GM12878 (cell line): ENCODE measurements around the gene CD84. TPM values are rescaled to one million over a fixed set of nuclear protein-coding genes. Genes with fewer than 3 reads are reported as not detected.
A peak's percentile ranks its signal among the peaks of the same experiment; 100 is the strongest.

Source experiments
- BCL3 ChIP-seq: IDR thresholded peaks from 2 replicates; pipeline ENCODE4 v1.6.1; 2011; ENCODE audit warnings: borderline replicate concordance, low read depth, mild to moderate bottlenecking, moderate library complexity, low read length; ENCODE audit not compliant: insufficient read depth, poor library complexity, severe bottlenecking
- CEBPZ ChIP-seq: fragments of 150-350 bp; IDR thresholded peaks from 2 replicates; pipeline ENCODE4 v1.6.1; 2016; ENCODE audit warnings: low read depth, low read length
- CHD1 ChIP-seq: IDR thresholded peaks from 2 replicates; pipeline ENCODE4 v1.6.1; 2012; ENCODE audit warnings: low read depth, low read length, improper control_type of control experiment
- CREM ChIP-seq: IDR thresholded peaks from 2 replicates; pipeline ENCODE4 v1.6.1; 2014; ENCODE audit warnings: antibody characterized with exemption, low read depth
- HCFC1 ChIP-seq: fragments of 150-350 bp; IDR thresholded peaks from 2 replicates; pipeline ENCODE4 v1.6.1; 2014; ENCODE audit warnings: low read length
- IKZF2 ChIP-seq, 2 experiments: fragments of 450-650 bp; IDR thresholded peaks; 2 replicates each; pipeline ENCODE4 v1.6.1; 2017; ENCODE audit warnings: mild to moderate bottlenecking in 2 of 2, moderate library complexity in 2 of 2
- IRF3 ChIP-seq: fragments of 450-650 bp; IDR thresholded peaks from 2 replicates; pipeline ENCODE4 v1.6.1; 2014; ENCODE audit warnings: mild to moderate bottlenecking
- MTA2 ChIP-seq: fragments of 450-650 bp; IDR thresholded peaks from 2 replicates; pipeline ENCODE4 v1.6.1; 2016; ENCODE audit warnings: low read depth, mild to moderate bottlenecking, moderate library complexity
- NFYB ChIP-seq: IDR thresholded peaks from 2 replicates; pipeline ENCODE4 v1.6.1; 2011; ENCODE audit warnings: low read depth, mild to moderate bottlenecking, low read length, improper control_type of control experiment, moderate library complexity; ENCODE audit not compliant: insufficient read depth
- NKRF ChIP-seq: fragments of 450-650 bp; conservative IDR thresholded peaks from 2 replicates; pipeline ENCODE4 v1.6.1; 2017; ENCODE audit warnings: mild to moderate bottlenecking, moderate library complexity
- PKNOX1 ChIP-seq: fragments of 450-650 bp; IDR thresholded peaks from 2 replicates; pipeline ENCODE4 v1.6.1; 2016; ENCODE audit warnings: mild to moderate bottlenecking
- RAD21 ChIP-seq: IDR thresholded peaks from 2 replicates; pipeline ENCODE4 v1.6.1; 2011; ENCODE audit warnings: mild to moderate bottlenecking, low read depth, low read length, moderate library complexity; ENCODE audit not compliant: insufficient read depth
- RCOR1 ChIP-seq: conservative IDR thresholded peaks from 2 replicates; pipeline ENCODE4 v1.6.1; 2012; ENCODE audit warnings: low read depth, low read length, improper control_type of control experiment
- SIX5 ChIP-seq: IDR thresholded peaks from 2 replicates; pipeline ENCODE4 v1.6.1; 2011; ENCODE audit warnings: mild to moderate bottlenecking, low read depth, low read length, moderate library complexity; ENCODE audit not compliant: severe bottlenecking
- SREBF2 ChIP-seq: IDR thresholded peaks from 2 replicates; pipeline ENCODE4 v1.6.1; 2012; ENCODE audit warnings: mild to moderate bottlenecking, low read length
- USF1 ChIP-seq: IDR thresholded peaks from 2 replicates; pipeline ENCODE4 v1.6.1; 2011; ENCODE audit warnings: borderline replicate concordance, low read depth, mild to moderate bottlenecking, moderate library complexity, mixed read lengths, low read length; ENCODE audit not compliant: insufficient read depth; ENCODE audit errors: extremely low read length
- ZBED1 ChIP-seq: IDR thresholded peaks from 2 replicates; pipeline ENCODE4 v1.6.1; 2016; ENCODE audit warnings: borderline replicate concordance
- polyA plus RNA-seq, 11 experiments: library from polyadenylated mRNA; depleted of rRNA in 4 of 11; unstranded in 6 of 11; stranded (reverse) in 5 of 11; fragments of >200 nt; fragmentation: Nextera tagmentation in 4 of 11; fragmentation: Illumina TruSeq in 1 of 11; extraction: Ambion mirVana in 4 of 11; extraction: Trizol in 1 of 11; gene quantifications; 1 replicate in 1 of 11; 2 replicates in 10 of 11; pipeline versions ENCODE4 v1.2.1 to v1.2.3, GENCODE V29; 2011 to 2016; ENCODE audit warnings: inconsistent platforms in 2 of 11, missing spikeins in 2 of 11, low read depth in 1 of 11
- total RNA-seq, 4 experiments: library from RNA; depleted of rRNA in 3 of 4; stranded (reverse); fragments of >200 nt in 3 of 4; fragmentation: Illumina TruSeq in 1 of 4; extraction: Trizol in 1 of 4; gene quantifications; 2 replicates each; pipeline versions ENCODE4 v1.2.1 to v1.2.3, GENCODE V29; 2013 to 2021

CD84 gene
- total and polyA plus RNA-seq, 10 of the 15 experiments (the other 5 are each of a cell fraction or from before 2014, with no cell fraction given): 3.4 to 20.3 (median 11.7) TPM

- TF ChIP-seq IRF3 (no peak), MTA2 (0 out of 2 replicates have a peak, but pooled peaks have one; percentile 11), CEBPZ (no peak), CREM (no peak), IKZF2 (IDR thresholded peaks at IDR 0.05) (no peak), NKRF (no peak), RCOR1 (no peak), HCFC1 (no peak), USF1 (no peak), RAD21 (no peak), SIX5 (no peak), CHD1 (no peak), ZBED1 (peak; percentile 19; the same call in 1 of the 2 replicates), BCL3 (peak; percentile 15), PKNOX1 (no peak), NFYB (no peak), SREBF2 (no peak)
Observed at GRCh38 chr1:160622501-160623226, 43.4 kb upstream of the CD84 start (continued).
